T-helper 1 cell (primary cell): ENCODE results near the gene SUMF2.
"Not testable (repeated sequence)": the region's sequence is repeated elsewhere in the genome, so short reads cannot be mapped to it uniquely, and the experiment has no call there.

Experiments used
- DNase-seq, 5 donors: peaks; one replicate each; pipeline ENCODE4 v3.0.0-alpha.2; 2012 to 2020

The SUMF2 gene

GRCh38 chr7:56107954-56108258 lies 43.8 kb downstream of the SUMF2 start:
- DNase-seq = no peak

GRCh38 chr7:56110611-56111010 lies 46.5 kb downstream of the SUMF2 start:
- DNase-seq = no peak

GRCh38 chr7:56112244-56112643 lies 48.2 kb downstream of the SUMF2 start:
- DNase-seq = not testable (repeated sequence)

GRCh38 chr7:56115852-56116538 lies 51.9 kb downstream of the SUMF2 start, which contains the start of gene NUPR2:
NUPR2 (minus strand) TSS chr7:56116417; CDS start chr7:56116314, 103 bp downstream.
- no peak for DNase-seq

GRCh38 chr7:56121440-56121839 lies 57.4 kb downstream of the SUMF2 start:
- no peak for DNase-seq

GRCh38 chr7:56124981-56125380 lies 60.9 kb downstream of the SUMF2 start:
- no peak for DNase-seq

- no peak for DNase-seq
Measured at GRCh38 chr7:56125831-56126230, 61.7 kb downstream of the SUMF2 start.

- DNase-seq = no peak
Measured at GRCh38 chr7:56127241-56127975, 63.3 kb downstream of the SUMF2 start.
